Stimulated activated CD8-positive, alpha-beta memory T cell treated with anti-CD3 and anti-CD28 coated beads, Interleukin-2, amount 100 ng/mL, for 1 hour (primary cell): ENCODE measurements around the gene CETN3.
"Not testable (repeated sequence)": the region's sequence is repeated elsewhere in the genome, so short reads cannot be mapped to it uniquely, and the experiment has no call there.

Source experiments
- DNase-seq, 2 donors: peaks; one replicate each; pipeline ENCODE4 v3.0.0-alpha.2; 2020; ENCODE audit warnings: low read depth in 2 of 2

The CETN3 gene

DNA sequence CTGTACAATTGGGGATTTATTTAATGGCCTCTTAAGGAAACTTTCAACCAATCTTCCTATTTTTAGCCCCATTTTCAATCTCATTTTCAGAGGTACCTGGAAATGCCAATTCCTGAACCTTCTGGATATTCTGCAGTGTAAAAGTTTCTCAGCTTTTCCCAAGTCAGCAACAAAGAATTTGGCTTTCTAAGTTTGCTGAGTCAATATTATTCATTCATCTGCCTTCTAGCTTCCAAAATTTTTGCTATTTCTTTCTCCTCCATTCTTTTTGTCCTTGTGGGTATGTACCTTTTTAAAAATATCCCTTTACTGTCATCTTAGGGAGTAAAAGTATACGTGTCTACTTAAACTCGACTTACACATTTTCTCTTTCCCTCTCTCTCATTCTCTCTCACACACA lies 25.7 kb downstream of the CETN3 start:
- DNase-seq, result no peak

DNA sequence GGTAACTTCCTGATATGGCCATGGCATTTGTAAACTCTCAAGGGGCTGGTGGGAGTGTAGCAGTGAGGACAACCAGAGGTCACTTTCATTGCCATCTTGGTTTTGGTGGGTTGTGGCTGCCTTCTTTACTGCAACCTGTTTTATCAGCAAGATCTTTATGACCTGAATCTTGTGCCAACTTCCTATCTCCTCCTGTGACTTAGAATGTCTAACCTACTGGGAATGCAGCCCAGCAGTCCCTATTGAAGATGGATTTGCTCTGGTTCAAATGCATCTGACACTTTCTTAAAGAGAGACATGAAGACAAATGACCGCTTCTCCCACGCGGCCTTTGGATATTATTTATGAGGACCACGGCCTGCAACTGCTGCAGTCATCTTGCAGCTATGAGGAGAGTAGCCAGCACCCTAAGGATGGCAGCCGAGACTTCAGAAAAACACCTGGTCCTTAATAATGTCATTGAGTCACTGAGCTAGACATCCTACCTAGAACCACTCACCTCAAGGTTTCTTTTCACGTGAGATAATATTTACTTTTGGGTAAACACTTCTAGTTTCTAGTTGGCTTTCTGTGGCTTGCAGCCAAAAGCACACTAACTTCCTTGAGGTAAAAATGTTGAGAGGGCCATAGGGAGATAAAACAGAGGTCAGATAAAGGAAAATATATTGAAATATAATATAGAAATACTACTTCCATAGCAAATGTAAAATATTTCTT lies 28.2 kb downstream of the CETN3 start:
- no peak for DNase-seq

DNA sequence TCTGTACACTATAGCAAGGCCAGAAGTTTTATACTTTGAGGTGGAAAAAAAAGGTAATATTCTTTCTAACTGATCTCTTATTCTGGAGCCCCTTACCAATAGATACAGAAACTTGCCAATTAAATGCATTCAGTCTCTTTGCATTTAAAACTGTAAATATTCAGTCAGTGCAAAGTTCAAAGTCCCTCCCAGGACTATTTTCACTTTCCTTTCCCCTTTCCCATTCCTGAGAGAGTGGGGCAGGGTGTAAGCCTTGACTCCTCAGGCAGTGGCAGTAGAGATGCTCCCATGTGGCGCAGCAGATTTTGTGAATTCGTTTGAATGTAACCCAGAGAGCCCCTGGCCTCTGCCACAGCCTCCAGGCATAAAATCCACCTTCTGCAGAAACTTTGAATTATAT lies 29.9 kb downstream of the CETN3 start:
- DNase-seq, result no peak

DNA sequence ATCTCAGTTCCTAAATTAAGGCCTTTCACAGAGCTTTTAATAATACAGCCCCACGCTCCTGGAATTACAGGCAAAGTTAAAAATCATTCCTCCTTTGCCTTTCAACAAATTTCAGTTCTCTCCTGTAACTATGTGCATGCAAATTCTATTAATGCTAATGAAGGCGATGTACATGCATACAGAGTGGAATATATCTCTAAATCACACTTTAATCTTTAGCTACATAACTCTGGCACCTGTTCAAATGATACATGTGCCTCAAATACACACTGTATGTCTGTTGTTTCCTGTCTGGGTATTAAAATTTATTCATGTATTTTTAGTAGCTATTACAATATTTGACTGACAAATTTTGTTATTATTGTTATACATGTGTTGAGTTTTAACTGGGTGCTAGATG lies 30.8 kb downstream of the CETN3 start:
- no peak for DNase-seq

DNA sequence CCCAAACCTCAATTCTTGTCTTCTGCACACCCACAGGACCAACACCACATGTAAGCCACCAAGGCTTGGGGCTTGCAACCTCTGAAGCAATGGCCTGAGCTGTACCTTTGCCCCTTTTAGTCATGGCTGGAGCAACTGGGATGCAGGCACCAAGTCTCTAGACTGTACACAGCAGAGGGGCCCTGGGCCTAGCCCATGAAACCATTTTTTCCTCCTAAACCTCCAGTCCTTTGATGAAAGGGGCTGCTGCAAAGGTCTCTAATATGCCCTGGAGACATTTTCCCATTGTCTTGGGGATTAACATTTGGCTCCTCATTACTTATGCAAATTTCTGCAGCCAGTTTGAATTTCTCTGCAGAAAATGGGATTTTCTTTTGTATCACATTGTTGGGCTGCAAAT lies 38.3 kb downstream of the CETN3 start:
- DNase-seq, result not testable (repeated sequence)

DNA sequence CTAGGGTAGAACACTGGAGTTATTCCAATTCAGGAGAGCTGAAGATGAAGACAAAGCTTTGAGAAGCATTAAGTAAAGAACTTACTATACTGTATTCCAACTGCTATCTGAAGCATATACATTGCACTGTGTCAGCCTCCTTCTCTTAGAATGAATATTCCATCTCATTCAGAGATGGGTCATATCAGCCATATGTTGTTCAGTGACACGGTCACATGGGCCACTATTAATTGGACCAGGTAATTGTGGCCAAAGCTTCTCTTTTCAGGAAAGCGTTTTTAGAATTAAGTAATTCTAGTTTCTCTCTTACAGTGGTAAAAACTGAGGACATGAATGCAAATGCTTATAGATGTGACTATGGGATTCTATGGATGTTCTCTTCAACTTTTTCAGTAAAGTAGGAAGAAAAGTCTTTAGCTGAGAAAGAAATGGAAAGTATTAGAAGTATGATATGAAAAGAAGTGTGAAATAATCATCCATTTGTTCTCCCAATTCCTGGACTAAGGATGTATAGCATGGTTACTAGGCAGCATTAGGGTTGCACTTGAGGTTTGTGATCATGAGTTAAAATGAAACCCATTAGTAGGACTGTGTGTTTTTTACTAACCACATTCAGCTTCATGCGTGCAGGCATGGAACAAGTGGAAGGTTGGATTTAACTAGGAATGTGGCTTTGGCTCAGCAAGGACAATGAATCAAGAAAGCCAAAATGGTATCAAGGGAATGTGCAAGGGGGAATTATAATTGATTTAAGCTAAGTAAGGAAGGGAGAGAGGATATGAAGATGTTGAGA lies 40.9 kb downstream of the CETN3 start:
- no peak for DNase-seq

DNA sequence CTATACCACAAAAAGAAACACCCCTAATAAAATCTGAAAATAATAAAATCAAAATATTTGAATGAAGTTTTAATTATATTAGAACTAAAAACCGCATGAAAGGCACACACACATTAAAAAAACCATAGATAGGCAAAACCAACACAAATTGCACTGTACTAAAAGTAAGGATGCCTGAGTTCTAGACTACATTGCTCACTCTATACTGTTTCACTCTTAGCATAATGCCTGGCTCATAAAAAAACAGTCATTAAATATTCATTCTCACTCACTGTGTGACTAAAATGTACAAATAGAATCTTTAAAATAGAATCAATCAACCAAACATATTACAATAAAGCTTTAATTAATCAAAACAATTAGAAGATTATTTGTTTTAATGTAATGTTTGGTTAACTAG lies 41.7 kb downstream of the CETN3 start:
- DNase-seq, result no peak

DNA sequence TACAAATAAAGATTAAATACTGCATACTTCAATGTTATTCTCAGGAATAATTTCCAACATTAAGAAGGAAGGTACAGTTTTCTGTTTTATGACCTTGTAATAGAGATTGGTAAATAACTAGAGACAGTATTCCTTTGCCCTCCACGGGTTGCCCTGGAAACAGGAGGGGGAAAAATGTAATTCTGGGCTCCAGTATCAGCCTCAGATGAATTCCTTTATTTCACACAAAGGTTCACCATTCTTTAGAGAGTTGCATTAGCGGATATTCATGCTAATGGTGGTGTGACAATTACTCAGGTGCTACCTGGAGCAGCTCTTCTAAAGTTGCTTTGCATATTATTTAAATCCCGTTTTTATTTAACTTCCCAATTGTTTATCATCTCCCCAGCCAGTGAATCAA lies 42.6 kb downstream of the CETN3 start:
- no peak for DNase-seq

DNA sequence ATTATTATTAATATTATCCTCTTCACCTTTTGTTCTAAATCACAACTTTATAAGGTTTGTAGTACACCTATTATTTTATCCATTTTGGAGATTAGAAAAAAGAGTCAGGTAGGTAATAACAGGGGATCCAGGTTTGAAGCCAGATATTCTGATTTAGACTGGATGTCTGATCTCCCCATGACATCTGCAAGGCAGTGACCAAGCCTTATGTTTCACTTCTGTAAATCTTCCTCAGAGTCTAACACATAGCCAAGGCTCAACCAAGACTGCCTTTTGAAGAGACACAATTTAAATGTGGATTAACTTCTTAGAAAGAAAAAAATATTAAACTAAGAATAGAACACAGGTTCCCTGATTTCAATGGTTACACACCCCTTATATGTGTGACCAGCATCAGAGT lies 44.2 kb downstream of the CETN3 start:
- DNase-seq, result no peak

DNA sequence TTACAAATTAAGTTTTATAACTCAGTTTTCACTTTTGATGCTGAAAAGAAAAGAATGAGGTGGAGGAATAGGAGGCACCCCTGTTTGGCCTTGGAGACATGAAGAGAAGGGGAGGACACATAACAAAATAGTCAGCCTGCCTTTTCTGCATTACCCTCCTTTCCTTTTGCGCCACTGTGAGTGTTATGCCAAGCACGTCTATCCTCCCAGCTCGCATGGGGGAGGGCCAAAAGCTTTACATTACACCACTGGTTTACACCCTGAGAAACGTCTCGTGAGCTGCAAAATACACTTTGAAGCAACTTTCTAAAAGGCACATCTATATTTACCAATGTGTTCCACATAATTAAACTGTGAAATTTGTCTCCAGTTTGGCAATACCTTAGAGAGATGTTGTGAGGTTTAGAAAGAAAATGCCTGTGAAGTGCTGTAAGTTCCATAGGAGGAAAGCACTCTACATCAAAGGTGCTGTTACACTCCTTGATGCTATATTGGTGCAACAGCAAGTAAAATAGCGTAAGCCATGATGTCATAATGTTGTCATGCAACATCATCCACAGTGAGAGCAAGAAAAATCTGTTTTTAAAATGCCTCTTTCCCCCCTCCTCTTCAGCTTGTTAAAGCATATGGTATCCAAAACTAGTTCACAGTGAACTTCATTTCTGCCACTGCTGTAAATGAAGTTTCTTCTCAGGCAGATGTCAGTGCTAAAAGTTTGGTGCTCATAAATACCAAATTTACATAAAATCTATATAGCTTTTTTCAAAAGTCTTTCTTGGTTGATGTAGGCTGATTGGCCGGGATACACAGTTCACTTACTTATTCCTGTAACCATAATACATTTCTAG lies 50.3 kb downstream of the CETN3 start:
- no peak for DNase-seq

DNA sequence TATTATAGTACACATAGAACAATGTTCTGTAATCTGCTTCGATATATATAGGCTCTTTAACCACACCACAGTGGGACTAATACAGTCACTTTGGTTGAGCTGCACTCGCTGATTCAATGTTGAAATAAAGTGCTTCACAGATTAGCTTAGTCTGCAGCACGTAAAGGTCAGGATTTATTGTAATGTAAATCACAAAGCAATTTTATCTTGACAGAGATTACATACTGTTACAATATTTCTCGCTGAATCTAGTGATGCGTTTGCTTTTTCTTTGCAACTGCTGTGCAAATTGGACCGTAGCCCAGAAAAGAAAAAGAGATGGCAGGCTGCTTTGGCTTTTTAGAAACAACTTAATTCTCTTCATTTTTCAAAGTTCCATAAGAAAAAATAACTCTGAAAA lies 52.9 kb downstream of the CETN3 start:
- DNase-seq, result no peak

DNA sequence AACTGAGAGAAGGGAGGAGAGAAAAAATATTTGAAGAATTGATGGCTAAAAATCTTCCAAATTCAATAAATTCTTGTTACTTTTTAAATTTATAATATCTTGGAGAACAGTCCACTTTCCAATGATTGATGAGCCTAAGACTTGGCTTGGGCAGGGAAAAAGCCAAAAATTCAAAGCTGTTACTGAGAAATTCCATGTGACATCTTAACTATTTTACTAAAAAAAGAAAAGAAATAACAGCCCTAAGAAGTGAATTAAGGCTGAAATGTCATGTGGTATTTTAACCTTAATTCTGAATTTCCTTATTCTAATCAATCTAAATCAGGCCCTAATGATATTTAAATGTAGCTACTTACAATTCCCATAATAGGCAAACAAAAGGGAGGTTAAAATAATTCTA lies 53.4 kb downstream of the CETN3 start:
- no peak for DNase-seq

DNA sequence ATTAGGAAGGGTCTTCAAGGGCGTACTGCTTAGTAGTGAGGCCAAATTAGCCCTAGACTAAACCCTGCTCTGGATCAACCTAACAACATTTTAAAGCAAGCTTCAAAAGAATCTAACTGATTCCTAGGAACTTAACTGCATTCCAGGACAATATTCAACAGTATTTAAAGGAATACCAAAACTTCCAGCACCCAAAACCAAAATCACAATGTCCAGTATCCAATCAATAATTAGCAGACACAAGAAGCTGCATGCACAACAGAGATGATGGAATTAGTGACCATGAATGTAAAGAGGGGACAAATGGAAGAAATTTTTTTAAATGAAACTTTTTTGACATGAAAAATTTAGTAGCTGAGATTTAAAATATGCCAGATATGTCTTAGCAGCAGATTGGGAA lies 53.9 kb downstream of the CETN3 start:
- DNase-seq, result no peak

DNA sequence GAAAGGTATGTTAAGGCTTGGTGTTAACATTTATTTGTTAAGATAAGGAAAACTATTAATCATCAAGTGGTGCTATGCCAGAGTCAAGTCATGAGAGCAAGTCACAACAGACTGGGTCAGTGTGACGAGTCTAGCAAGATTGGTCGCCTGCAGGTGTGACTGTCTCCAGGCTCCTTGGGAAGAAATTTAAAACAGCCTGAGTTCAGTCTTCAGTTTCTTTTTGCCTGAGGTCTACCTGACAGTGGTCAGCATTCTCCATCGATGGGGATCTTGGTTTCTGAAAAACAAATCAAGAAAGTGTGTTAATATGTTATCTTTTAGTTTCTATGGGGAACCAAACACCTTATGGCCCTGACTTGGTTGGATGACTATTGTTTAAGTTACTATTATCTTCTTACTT lies 56.3 kb downstream of the CETN3 start:
- DNase-seq, result no peak

DNA sequence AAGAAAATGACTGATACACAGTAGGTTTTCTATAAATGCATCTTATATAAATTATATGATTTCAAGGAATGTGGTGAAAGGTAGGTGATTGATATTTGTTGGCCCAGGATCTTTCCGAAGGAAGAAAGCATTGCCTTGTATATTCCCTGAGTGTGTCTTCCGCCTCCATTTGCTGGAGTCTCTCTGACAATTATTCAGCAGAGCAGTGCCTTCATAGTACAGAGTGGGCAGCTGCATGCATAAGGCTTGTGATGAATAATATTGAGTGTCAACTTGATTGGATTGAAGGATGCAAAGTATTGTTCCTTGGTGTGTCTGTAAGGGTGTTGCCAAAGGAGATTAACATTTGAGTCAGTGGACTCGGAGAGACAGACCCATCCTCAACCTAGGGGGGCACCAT lies 58.5 kb downstream of the CETN3 start:
- DNase-seq, result no peak

DNA sequence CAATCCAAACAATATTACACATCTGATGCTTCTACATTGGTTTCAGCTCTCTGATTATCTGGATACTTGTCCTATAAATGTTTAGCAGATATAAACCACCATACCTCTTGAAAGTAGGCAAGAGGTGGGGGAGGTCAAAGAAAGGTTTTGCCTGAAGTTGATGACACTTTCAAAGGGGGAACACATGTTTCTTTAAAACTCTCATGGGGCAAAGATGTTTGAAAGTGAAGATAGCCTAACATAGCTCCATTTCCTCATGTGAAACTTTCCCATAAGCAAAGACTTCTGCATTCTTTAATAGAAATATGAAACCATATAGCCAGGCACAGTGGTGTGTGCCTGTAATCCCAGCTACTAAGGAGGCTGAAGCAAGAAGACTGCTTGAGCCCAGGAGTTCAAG lies 62.1 kb downstream of the CETN3 start:
- DNase-seq, result no peak

DNA sequence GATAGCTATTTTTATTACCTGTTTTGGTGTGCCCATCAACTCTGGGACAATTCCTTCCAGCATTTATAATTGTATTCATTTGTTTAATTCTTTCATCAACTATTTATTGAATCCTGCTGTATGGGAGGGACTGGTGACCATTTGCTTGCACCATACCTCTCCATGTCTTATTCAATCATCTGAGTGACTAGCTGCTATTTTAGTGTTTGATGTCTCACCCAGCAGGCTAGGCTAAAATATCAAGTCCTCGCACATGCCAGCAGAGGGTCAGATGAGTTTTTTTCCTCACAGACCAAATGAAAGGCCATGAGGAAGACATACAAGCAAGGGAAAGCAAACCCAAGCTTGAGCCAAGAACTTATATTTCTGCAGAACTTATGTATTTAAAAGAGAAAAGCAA lies 63.9 kb downstream of the CETN3 start:
- no peak for DNase-seq

DNA sequence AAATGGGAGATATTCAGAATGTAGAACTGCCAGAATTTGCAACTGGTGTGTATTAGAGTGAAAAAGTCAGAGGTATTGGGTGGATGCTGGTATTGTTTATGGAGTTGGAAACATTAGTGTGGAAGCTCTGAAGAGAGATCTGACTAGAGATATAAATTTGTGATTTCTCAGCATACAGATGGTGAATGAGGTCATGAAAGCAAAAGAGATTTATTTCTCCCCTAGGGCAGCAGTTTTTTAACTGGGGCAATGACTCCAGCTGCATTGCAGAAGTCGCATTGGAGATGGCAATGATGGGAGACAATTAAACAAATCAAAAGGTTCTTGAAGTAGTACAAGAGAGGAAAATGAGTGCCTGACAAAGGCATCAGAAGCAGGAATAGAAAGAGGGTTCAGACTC lies 64.9 kb downstream of the CETN3 start:
- DNase-seq, result no peak

DNA sequence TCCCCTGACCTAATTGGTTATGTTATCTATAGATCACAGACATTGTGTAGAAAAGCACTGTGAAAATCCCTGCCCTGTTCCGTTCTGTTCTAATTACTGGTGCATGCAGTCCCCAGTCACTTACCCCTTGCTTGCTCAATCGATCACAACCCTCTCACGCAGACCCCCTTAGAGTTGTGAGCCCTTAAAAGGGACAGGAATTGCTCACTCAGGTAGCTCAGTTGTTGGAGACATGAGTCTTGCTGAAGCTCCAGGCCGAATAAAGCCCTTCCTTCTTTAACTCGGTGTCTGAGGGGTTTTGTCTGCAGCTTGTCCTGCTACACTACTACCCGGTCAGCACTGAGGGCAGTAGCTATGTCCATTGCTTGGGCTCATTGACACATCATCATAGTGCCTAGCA lies 65.8 kb downstream of the CETN3 start:
- DNase-seq, result not testable (repeated sequence)

DNA sequence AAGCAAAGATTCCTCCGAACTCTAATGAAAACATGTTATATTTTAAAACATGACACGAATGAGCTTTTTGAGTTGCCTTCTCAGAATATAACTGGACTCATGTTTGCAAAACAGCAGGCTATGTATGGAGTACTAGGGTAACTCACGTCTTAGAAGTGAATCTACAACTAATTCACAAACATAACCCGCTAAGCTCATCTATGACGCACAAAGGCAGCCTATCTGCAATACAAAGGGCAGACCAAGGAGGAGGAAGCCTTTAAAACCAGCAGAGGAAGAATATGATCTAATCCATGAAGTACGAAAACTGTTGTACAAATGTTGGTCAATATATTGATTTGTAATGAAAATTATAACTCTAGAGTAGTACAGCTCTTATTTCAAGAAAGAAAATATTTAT lies 67.0 kb downstream of the CETN3 start:
- no peak for DNase-seq
